HG02943 (cell line): ENCODE measurements around the gene GLRA1.

ENCODE experiments used
- ATAC-seq: cut with Tn5 transposase; IDR thresholded peaks from one replicate; pipeline ENCODE4 v1.9.1; 2021; ENCODE audit warnings: mild to moderate bottlenecking, low read depth, moderate library complexity; ENCODE audit not compliant: unreplicated experiment

The GLRA1 gene

DNA sequence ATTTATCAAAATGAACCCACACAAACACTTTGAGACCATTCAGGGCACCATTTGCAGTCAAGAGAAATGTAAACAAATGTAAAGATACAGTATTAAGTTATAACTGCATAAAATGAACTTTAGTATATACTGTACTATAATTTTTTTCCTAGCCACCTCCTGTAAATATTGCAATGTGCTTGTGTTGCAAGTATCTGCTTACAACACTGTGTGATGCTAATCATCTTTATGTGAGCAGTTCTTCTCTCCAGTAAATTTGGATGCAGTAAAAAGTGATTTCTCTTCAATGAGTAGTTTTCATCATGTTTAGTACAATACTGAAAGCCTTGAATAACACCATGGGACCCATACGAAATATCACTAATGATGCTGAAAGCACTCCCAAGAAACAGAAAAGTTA lies 143.4 kb downstream of the GLRA1 start:
- ATAC-seq: no peak

- ATAC-seq: no peak
Measured at GRCh38 chr5:151780348-151780747, 144.3 kb downstream of the GLRA1 start.

DNA sequence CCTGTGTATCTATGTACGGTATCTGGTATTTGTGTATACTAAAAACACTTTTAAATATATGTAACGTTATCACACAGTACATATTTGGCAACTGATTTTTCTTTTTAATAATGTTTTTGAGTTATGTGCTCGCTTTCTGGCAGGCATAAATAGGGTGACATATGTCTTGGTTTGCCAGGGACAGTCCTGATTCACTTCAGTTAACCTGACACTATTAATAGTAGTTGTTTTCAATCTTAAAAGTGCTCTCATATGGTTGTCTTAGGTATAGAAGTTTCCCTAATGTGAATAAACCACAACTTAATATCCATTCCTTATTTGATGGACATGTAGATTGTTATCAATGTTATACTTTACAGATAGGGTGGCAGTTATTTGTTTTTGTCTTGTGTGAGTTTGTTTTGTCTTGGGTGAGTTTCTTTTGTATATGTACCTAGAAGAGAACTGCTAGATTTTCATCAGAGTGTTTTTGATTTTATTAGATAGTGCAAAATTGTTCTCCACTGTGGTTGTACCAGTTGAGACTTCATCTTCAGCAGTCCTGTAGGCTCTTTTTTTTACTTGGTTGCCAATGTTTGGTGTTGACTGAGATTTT lies 145.0 kb downstream of the GLRA1 start:
- no peak for ATAC-seq

GRCh38 chr5:151775025-151775606 lies 149.5 kb downstream of the GLRA1 start:
- no peak for ATAC-seq

DNA sequence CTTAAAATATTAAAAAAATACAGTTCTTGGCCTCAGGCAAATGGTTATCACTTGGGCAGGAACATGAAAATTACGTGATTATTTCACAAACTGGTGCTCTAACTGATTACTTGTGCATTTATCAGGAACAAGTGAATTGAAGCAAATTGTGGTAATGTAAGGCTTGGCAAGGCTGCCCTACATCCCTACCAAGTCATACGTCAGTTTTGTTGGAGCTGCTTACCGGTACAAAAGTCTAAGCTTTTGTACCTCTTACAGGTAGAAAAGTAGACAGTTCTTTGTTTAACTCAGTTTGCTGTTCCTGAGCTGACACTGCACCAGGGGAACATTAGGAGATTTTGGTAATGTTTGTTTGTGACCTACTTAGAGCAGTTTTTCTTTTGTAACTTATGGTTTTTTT lies 150.7 kb downstream of the GLRA1 start:
- no peak for ATAC-seq

DNA sequence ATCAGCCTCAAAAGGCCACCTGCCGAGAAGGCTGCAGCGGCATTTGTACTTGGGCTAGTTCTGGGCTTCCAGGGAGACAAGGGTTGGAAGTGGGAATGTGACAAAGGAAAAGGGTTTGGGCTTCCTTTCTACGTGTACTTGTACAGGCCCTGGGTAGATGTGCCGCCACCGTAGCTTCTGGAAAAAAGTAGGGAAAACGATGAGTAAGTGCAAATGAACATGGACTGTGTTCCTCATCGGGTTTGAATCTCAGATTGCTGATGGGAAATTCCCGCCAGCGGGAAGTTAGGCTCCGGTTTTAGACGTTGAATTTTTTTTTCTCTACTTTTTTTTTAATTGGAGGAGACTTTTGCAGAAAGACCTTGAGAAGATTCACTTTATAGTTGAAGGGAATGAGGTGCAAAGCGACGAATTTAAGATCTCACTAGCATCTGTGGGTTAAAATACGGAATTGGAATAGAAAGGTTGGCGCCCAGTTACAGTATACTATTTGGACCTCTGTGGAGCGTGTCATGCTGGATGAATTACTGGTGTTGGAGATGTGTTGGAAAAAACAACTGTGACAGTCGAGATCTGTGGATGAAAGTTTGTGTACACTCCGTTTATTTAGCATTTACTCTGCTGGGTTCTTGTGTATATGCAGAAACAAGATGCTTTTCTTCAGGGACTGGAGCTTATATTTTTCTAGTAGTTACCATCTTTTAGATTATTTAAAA lies 151.6 kb downstream of the GLRA1 start:
- no peak for ATAC-seq
